ENCODE data around the gene COPA. TPM values are rescaled to one million over a fixed set of nuclear protein-coding genes. Genes with fewer than 3 reads are reported as not detected.

COPA gene
- total RNA-seq, 1 donor = 322 TPM

- no peak overlapping the region for H3K4me3 ChIP-seq (ENCODE audit: low read depth, low read length)
- TF ChIP-seq, protein P1, sequence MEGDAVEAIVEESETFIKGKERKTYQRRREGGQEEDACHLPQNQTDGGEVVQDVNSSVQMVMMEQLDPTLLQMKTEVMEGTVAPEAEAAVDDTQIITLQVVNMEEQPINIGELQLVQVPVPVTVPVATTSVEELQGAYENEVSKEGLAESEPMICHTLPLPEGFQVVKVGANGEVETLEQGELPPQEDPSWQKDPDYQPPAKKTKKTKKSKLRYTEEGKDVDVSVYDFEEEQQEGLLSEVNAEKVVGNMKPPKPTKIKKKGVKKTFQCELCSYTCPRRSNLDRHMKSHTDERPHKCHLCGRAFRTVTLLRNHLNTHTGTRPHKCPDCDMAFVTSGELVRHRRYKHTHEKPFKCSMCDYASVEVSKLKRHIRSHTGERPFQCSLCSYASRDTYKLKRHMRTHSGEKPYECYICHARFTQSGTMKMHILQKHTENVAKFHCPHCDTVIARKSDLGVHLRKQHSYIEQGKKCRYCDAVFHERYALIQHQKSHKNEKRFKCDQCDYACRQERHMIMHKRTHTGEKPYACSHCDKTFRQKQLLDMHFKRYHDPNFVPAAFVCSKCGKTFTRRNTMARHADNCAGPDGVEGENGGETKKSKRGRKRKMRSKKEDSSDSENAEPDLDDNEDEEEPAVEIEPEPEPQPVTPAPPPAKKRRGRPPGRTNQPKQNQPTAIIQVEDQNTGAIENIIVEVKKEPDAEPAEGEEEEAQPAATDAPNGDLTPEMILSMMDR (IDR thresholded peaks at IDR 0.05; ENCODE audit: insufficient read depth, low read depth, low read length) = no peak
- no peak for DNase-seq (ENCODE audit: low read depth)
Observed at GRCh38 chr1:160328184-160328583, 14.9 kb downstream of the COPA start.

GRCh38 chr1:160326418-160326817, 16.6 kb downstream of the COPA start:
- TF ChIP-seq, protein P1 (IDR thresholded peaks at IDR 0.05; ENCODE audit: insufficient read depth, low read depth, low read length) = no peak
- H3K4me3 ChIP-seq (ENCODE audit: low read depth, low read length) = no peak overlapping the region
- peak; percentile 44 for DNase-seq (ENCODE audit: low read depth)

GRCh38 chr1:160325252-160325651, 17.8 kb downstream of the COPA start:
- DNase-seq (ENCODE audit: low read depth) = no peak
- H3K4me3 ChIP-seq (ENCODE audit: low read depth, low read length) = no peak overlapping the region
- TF ChIP-seq, protein P1 (IDR thresholded peaks at IDR 0.05; ENCODE audit: insufficient read depth, low read depth, low read length) = no peak

- TF ChIP-seq, protein P1 (IDR thresholded peaks at IDR 0.05; ENCODE audit: insufficient read depth, low read depth, low read length) = no peak
- no peak for DNase-seq (ENCODE audit: low read depth)
- no peak overlapping the region for H3K4me3 ChIP-seq (ENCODE audit: low read depth, low read length)
Observed at GRCh38 chr1:160322831-160323230, 20.2 kb downstream of the COPA start.

DNA sequence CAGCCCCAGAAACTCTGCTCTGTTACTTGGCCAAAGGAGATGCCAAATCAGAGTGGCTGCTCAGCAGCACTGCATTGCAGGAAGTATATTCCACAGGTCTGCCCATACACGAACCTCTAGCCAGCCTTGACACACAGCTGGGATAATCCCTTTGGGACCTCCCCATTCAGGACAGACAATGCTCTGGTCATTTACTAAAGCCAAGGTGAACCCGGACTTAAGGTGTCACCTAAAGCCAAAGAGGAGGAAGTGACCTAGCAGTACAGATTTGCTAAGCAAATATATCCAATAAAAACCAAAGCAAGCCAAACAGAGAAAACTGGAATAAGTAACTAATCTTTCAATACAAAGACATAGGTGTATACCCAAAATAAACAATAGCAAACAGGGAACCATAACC, 27.7 kb downstream of the COPA start:
- H3K4me3 ChIP-seq (ENCODE audit: low read depth, low read length) = no peak overlapping the region
- TF ChIP-seq, protein P1 (IDR thresholded peaks at IDR 0.05; ENCODE audit: insufficient read depth, low read depth, low read length) = no peak
- no peak for DNase-seq (ENCODE audit: low read depth)

DNA sequence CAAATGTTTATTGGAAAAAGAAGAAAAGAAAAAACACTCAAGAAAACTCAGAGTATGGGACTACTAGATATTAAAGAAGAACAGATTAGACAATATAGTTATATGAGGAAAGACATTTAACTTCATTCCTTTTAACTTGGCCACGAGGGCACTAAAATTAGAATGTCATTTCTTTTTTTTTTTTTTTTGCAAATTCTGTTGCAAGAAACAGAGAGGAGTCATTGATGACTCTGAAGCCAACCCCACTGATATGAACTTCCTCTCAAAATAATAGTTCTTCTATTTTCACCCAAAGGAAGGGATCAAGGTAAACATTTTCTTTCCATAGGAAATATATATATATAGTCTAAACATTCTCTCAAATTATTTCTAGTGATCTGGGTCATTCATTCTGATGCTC, 33.5 kb downstream of the COPA start:
- H3K4me3 ChIP-seq (ENCODE audit: low read depth, low read length) = no peak overlapping the region
- TF ChIP-seq, protein P1 (IDR thresholded peaks at IDR 0.05; ENCODE audit: insufficient read depth, low read depth, low read length) = no peak
- no peak for DNase-seq (ENCODE audit: low read depth)

- no peak for DNase-seq (ENCODE audit: low read depth)
- no peak overlapping the region for H3K4me3 ChIP-seq (ENCODE audit: low read depth, low read length)
- TF ChIP-seq, protein P1 (IDR thresholded peaks at IDR 0.05; ENCODE audit: insufficient read depth, low read depth, low read length) = no peak
Observed at GRCh38 chr1:160309185-160309557, 33.9 kb downstream of the COPA start.
